Astrocyte (in vitro differentiated cells and primary cell): Measurements from ENCODE around the gene NT5C3A. TPM values are rescaled to one million over a fixed set of nuclear protein-coding genes. Genes with fewer than 3 reads are reported as not detected.

Source experiments
- DNase-seq: peaks from one replicate; pipeline ENCODE4 v3.0.0-alpha.2; 2010; ENCODE audit warnings: low read depth
- FAIRE-seq: peaks from 2 replicates; lab custom pipeline; 2011; peaks lifted over from hg19 to GRCh38; lab: Jason Lieb, UNC
- H2AFZ ChIP-seq: 2 replicates; pipeline ENCODE4 v1.6.0; 2012; ENCODE audit warnings: low read depth, low read length, inconsistent platforms
- H3K27ac ChIP-seq: 2 replicates; pipeline ENCODE4 v1.5.1; 2011; ENCODE audit warnings: low read depth, low read length, inconsistent platforms
- H3K27me3 ChIP-seq: 2 replicates; pipeline ENCODE4 v1.6.0; 2011; ENCODE audit warnings: low read length, inconsistent platforms; ENCODE audit not compliant: insufficient read depth
- H3K36me3 ChIP-seq: 2 replicates; pipeline ENCODE4 v1.5.1; 2011; ENCODE audit warnings: low read length, inconsistent platforms; ENCODE audit not compliant: insufficient read depth
- H3K4me1 ChIP-seq: 2 replicates; pipeline ENCODE4 v1.5.1; 2011; ENCODE audit warnings: low read length, inconsistent platforms; ENCODE audit not compliant: insufficient read depth
- H3K4me2 ChIP-seq: 2 replicates; pipeline ENCODE4 v1.6.0; 2012; ENCODE audit warnings: low read length, inconsistent platforms
- H3K4me3 ChIP-seq: 2 replicates; pipeline ENCODE4 v1.5.1; 2011; ENCODE audit warnings: low read depth, mild to moderate bottlenecking, low read length, inconsistent platforms; ENCODE audit not compliant: insufficient read depth
- H3K79me2 ChIP-seq: 2 replicates; pipeline ENCODE4 v1.6.0; 2012; ENCODE audit warnings: mild to moderate bottlenecking, low read length, inconsistent platforms; ENCODE audit not compliant: insufficient read depth
- H3K9ac ChIP-seq: 2 replicates; pipeline ENCODE4 v1.6.0; 2012; ENCODE audit warnings: mild to moderate bottlenecking, low read length, inconsistent platforms
- H3K9me3 ChIP-seq: 2 replicates; pipeline ENCODE4 v1.5.1; 2012; ENCODE audit warnings: low read depth, mild to moderate bottlenecking, low read length, inconsistent platforms; ENCODE audit not compliant: insufficient read depth
- H4K20me1 ChIP-seq: 2 replicates; pipeline ENCODE4 v1.6.0; 2012; ENCODE audit warnings: low read length, inconsistent platforms; ENCODE audit not compliant: insufficient read depth
- H3K27ac Mint-ChIP-seq: one replicate; pipeline ENCODE4 v1.8.0; 2021; ENCODE audit warnings: mild to moderate bottlenecking, mixed read lengths; ENCODE audit not compliant: unreplicated experiment
- H3K27me3 Mint-ChIP-seq: one replicate; pipeline ENCODE4 v1.8.0; 2021; ENCODE audit warnings: low read depth, mixed read lengths; ENCODE audit not compliant: unreplicated experiment
- H3K36me3 Mint-ChIP-seq: one replicate; pipeline ENCODE4 v1.8.0; 2021; ENCODE audit warnings: low read depth, mixed read lengths; ENCODE audit not compliant: unreplicated experiment
- H3K4me1 Mint-ChIP-seq: one replicate; pipeline ENCODE4 v1.8.0; 2021; ENCODE audit warnings: low read depth, mixed read lengths; ENCODE audit not compliant: unreplicated experiment
- H3K4me3 Mint-ChIP-seq: one replicate; pipeline ENCODE4 v1.8.0; 2021; ENCODE audit warnings: mild to moderate bottlenecking, moderate library complexity, mixed read lengths; ENCODE audit not compliant: unreplicated experiment
- H3K9me3 Mint-ChIP-seq: one replicate; pipeline ENCODE4 v1.8.0; 2021; ENCODE audit warnings: mild to moderate bottlenecking, mixed read lengths; ENCODE audit not compliant: unreplicated experiment
- EZH2 ChIP-seq: IDR thresholded peaks from 2 replicates; pipeline ENCODE4 v1.6.1; 2012; ENCODE audit warnings: mild to moderate bottlenecking, low read length, inconsistent platforms; ENCODE audit not compliant: insufficient read depth
- total RNA-seq: library from RNA; stranded (reverse); gene quantifications from 2 replicates; pipeline ENCODE4 v1.2.1, GENCODE V29; 2021
- TF ChIP-seq, protein P1 (sequence below): IDR thresholded peaks from 2 replicates; pipeline ENCODE4 v1.5.1; 2011; ENCODE audit warnings: low read depth, mild to moderate bottlenecking, inconsistent platforms, low read length, moderate library complexity; ENCODE audit not compliant: insufficient read depth

The NT5C3A gene
- total RNA-seq, 1 donor from 2014 or later = 24.1 TPM

- peaks cover 4% of the 10 kb centered on the region for H3K4me1 ChIP-seq
- no peaks in the 10 kb centered on the region for H3K27me3 ChIP-seq
- H3K4me3 ChIP-seq = no peak overlapping the region
- DNase-seq (no peak), FAIRE-seq (peak; percentile 71)
- no peak overlapping the region for H3K9ac ChIP-seq
- Mint-ChIP-seq H3K27ac (no peak overlapping the region), H3K27me3 (no peaks in the 10 kb centered on the region), H3K36me3 (no peaks in the 10 kb centered on the region), H3K9me3 (no peaks in the 10 kb centered on the region), H3K4me1 (peaks cover 20% of the 10 kb centered on the region), H3K4me3 (peak overlapping the region; percentile 58)
- no peak overlapping the region for H2AFZ ChIP-seq
- TF ChIP-seq, protein P1, sequence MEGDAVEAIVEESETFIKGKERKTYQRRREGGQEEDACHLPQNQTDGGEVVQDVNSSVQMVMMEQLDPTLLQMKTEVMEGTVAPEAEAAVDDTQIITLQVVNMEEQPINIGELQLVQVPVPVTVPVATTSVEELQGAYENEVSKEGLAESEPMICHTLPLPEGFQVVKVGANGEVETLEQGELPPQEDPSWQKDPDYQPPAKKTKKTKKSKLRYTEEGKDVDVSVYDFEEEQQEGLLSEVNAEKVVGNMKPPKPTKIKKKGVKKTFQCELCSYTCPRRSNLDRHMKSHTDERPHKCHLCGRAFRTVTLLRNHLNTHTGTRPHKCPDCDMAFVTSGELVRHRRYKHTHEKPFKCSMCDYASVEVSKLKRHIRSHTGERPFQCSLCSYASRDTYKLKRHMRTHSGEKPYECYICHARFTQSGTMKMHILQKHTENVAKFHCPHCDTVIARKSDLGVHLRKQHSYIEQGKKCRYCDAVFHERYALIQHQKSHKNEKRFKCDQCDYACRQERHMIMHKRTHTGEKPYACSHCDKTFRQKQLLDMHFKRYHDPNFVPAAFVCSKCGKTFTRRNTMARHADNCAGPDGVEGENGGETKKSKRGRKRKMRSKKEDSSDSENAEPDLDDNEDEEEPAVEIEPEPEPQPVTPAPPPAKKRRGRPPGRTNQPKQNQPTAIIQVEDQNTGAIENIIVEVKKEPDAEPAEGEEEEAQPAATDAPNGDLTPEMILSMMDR = no peak
- no peak for TF ChIP-seq EZH2
- H3K4me2 ChIP-seq = no peak overlapping the region
- H4K20me1 ChIP-seq = peaks cover 9% of the 10 kb centered on the region
- no peak overlapping the region for H3K27ac ChIP-seq
- peaks cover 86% of the 10 kb centered on the region for H3K79me2 ChIP-seq
- no peaks in the 10 kb centered on the region for H3K9me3 ChIP-seq
- H3K36me3 ChIP-seq = no peaks in the 10 kb centered on the region
Observed at GRCh38 chr7:33038639-33039038, 23.9 kb downstream of the NT5C3A start.

GRCh38 chr7:33035776-33036175 is 26.8 kb downstream of the NT5C3A start:
- Mint-ChIP-seq H3K36me3 (no peaks in the 10 kb centered on the region), H3K4me3 (no peak overlapping the region), H3K9me3 (no peaks in the 10 kb centered on the region), H3K27me3 (no peaks in the 10 kb centered on the region), H3K27ac (no peak overlapping the region), H3K4me1 (peaks cover 18% of the 10 kb centered on the region)
- Histone ChIP-seq H3K4me2 (no peak overlapping the region), H3K4me1 (peaks cover 4% of the 10 kb centered on the region), H3K36me3 (no peaks in the 10 kb centered on the region), H3K27ac (no peak overlapping the region), H3K4me3 (no peak overlapping the region), H2AFZ (no peak overlapping the region), H4K20me1 (peaks cover 3% of the 10 kb centered on the region), H3K9ac (no peak overlapping the region), H3K9me3 (no peaks in the 10 kb centered on the region), H3K27me3 (no peaks in the 10 kb centered on the region), H3K79me2 (peaks cover 67% of the 10 kb centered on the region)
- no peak for DNase-seq
- FAIRE-seq = no peak
- no peak for TF ChIP-seq EZH2
- TF ChIP-seq, protein P1 = no peak

DNA sequence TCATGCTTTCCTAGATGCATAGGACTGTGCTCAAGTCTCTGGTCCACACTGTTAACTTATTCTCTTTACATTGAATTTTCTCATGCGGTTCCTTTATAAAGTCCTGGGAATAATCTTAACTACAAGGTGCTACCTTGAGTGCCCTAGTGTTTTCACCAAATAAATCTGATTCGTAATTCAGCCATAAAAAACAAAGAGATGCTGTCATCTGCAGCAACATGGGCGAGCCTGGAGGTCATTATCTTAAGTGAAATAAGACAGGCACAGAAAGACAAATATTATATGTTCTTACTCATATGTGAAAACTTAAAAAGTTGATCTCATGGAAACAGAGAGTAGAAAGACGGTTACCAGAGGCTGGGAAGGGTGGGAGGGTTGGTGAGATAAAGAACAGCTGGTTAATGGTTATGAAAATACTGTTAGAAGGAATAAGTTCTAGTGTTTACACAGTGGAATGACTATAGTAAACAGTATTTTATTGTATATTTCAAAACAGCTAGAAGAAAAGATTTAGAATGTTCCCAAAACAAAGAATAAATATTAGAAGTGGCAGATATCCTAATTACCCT is 38.3 kb downstream of the NT5C3A start:
- Mint-ChIP-seq H3K27ac (no peak overlapping the region), H3K9me3 (no peaks in the 10 kb centered on the region), H3K4me1 (no peaks in the 10 kb centered on the region), H3K27me3 (no peaks in the 10 kb centered on the region), H3K36me3 (no peaks in the 10 kb centered on the region), H3K4me3 (no peak overlapping the region)
- FAIRE-seq (no peak), DNase-seq (no peak)
- Histone ChIP-seq H3K36me3 (peaks cover 6% of the 10 kb centered on the region), H3K79me2 (peaks cover 9% of the 10 kb centered on the region), H3K27me3 (no peaks in the 10 kb centered on the region), H3K9ac (no peak overlapping the region), H3K27ac (no peak overlapping the region), H2AFZ (no peak overlapping the region), H3K4me2 (no peak overlapping the region), H3K4me1 (no peaks in the 10 kb centered on the region), H3K4me3 (no peak overlapping the region), H4K20me1 (no peaks in the 10 kb centered on the region), H3K9me3 (no peaks in the 10 kb centered on the region)
- TF ChIP-seq, protein P1 = no peak
- TF ChIP-seq EZH2 = no peak
